ENCODE results near the gene BAK1. TPM values are rescaled to one million over a fixed set of nuclear protein-coding genes. Genes with fewer than 3 reads are reported as not detected.

The BAK1 gene
- total and polyA plus RNA-seq, 2 donors (not counting 1 experiment from before 2014, with no cell fraction given) = 12.9 to 13.0 TPM

DNA sequence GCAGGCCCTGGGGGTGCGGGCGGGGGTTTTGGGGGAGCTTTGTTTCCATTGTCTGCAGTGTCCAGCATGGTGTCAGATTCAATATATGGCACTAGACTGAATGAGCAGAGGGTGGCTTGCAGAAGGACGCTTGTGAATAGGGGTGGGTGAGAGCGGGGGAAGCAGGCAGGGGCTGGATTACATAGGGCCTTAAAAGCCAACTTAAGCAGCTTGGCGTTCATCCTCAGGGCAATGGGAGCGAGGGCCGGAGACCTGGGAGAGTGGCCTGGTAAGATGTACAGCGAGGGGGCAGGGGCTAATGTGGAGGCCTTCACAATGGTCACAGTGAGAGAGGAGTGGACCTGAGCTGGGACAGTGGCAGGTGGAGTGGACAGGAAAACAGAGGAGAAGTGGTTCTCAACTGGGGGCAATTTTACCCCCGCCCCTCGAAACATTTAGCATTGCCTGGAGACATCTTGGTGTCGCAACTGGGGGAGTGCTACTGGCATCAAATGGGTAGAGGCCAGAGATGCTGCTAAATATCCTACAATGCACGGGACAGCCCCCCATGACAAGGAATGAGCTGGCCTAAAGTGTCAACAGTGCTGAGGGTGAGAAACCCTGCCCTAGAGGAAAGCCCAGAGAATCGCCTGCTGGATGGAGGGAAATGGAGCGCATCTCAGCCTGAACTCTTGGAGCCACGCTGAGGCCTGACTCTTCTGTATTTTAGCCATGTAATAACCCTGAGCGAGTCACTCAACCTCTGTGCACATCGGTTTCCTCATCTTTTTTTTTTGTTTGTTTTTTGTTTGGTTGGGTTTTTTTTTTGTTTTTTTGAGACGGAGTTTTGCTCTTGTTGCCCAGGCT is 15.1 kb upstream of the BAK1 start:
- no peak for TF ChIP-seq EZH2 (IDR thresholded peaks at IDR 0.05; ENCODE audit: low read length, missing control alignments)
- TF ChIP-seq CTCF (conservative IDR thresholded peaks at IDR 0.05 in 1 of 2, IDR thresholded peaks at IDR 0.05 in 1 of 2; ENCODE audit: low read depth in 1 of 2, low read length in 2 of 2) = no peak
- H3K9me3 ChIP-seq (ENCODE audit: control insufficient read depth, insufficient read depth, low read depth, low read length) = no peaks in the 10 kb centered on the region
- no peak overlapping the region for H3K4me3 ChIP-seq (replicated peaks in 1 of 4; ENCODE audit: control extremely low read depth in 1 of 4, insufficient read depth in 1 of 4, low read depth in 3 of 4, low read length in 4 of 4)
- H3K4me2 ChIP-seq (ENCODE audit: extremely low read depth, insufficient read depth, low read length) = no peak overlapping the region
- no peaks in the 10 kb centered on the region for H4K20me1 ChIP-seq (ENCODE audit: control insufficient read depth, extremely low read depth, insufficient read depth, low read length)
- H2AFZ ChIP-seq (ENCODE audit: low read length) = no peak overlapping the region
- H3K79me2 ChIP-seq (ENCODE audit: control insufficient read depth, insufficient read depth, low read length) = no peaks in the 10 kb centered on the region
- H3K4me1 ChIP-seq (ENCODE audit: control insufficient read depth, extremely low read depth, insufficient read depth, low read length) = peaks cover 8% of the 10 kb centered on the region
- DNase-seq (ENCODE audit: low read depth in 2 of 2) = peak in 1 of 2 donors; percentile 35
- no peaks in the 10 kb centered on the region for H3K36me3 ChIP-seq (ENCODE audit: control insufficient read depth, insufficient read depth, low read length)
- H3K9ac ChIP-seq (ENCODE audit: insufficient read depth, low read length) = no peak overlapping the region
- H3K27me3 ChIP-seq (ENCODE audit: control insufficient read depth, insufficient read depth, low read length) = no peaks in the 10 kb centered on the region
- H3K27ac ChIP-seq (ENCODE audit: insufficient read depth, low read length) = no peak overlapping the region

DNA sequence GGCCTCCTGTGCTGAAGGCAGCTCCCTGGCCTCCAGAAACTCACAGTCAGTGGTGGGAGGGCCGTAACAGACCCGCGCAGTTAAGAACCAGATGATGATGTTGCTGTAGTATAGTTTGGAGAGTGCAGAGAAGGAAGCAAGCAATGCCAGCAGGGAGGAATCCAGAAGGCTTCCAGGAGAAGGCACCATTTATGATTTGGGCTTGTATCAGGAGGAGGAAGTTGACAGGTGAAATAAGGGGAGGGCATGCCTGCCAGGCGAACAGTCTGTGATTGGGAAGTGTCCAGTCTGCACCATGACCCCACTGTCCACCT is 13.3 kb upstream of the BAK1 start:
- H3K4me2 ChIP-seq (ENCODE audit: extremely low read depth, insufficient read depth, low read length) = no peak overlapping the region
- no peak for DNase-seq (ENCODE audit: low read depth in 2 of 2)

More for the DNA sequence above, 13.3 kb upstream of the BAK1 start:
- no peak overlapping the region for H3K4me3 ChIP-seq (replicated peaks in 1 of 4; ENCODE audit: control extremely low read depth in 1 of 4, insufficient read depth in 1 of 4, low read depth in 3 of 4, low read length in 4 of 4)
- H3K27ac ChIP-seq (ENCODE audit: insufficient read depth, low read length) = no peak overlapping the region
- H4K20me1 ChIP-seq (ENCODE audit: control insufficient read depth, extremely low read depth, insufficient read depth, low read length) = no peaks in the 10 kb centered on the region
- H3K4me1 ChIP-seq (ENCODE audit: control insufficient read depth, extremely low read depth, insufficient read depth, low read length) = peaks cover 17% of the 10 kb centered on the region
- H2AFZ ChIP-seq (ENCODE audit: low read length) = peak overlapping the region; percentile 83
- H3K36me3 ChIP-seq (ENCODE audit: control insufficient read depth, insufficient read depth, low read length) = no peaks in the 10 kb centered on the region
- TF ChIP-seq EZH2 (IDR thresholded peaks at IDR 0.05; ENCODE audit: low read length, missing control alignments) = no peak
- TF ChIP-seq CTCF (conservative IDR thresholded peaks at IDR 0.05 in 1 of 2, IDR thresholded peaks at IDR 0.05 in 1 of 2; ENCODE audit: low read depth in 1 of 2, low read length in 2 of 2) = no peak
- H3K9me3 ChIP-seq (ENCODE audit: control insufficient read depth, insufficient read depth, low read depth, low read length) = no peaks in the 10 kb centered on the region
- H3K27me3 ChIP-seq (ENCODE audit: control insufficient read depth, insufficient read depth, low read length) = no peaks in the 10 kb centered on the region
- H3K79me2 ChIP-seq (ENCODE audit: control insufficient read depth, insufficient read depth, low read length) = no peaks in the 10 kb centered on the region
- H3K9ac ChIP-seq (ENCODE audit: insufficient read depth, low read length) = no peak overlapping the region
